HG02763 (cell line): ENCODE data around the gene HLA-DPA1.
A peak's percentile ranks its signal among the peaks of the same experiment; 100 is the strongest.
"Not testable (repeated sequence)": the region's sequence is repeated elsewhere in the genome, so short reads cannot be mapped to it uniquely, and the experiment has no call there.

Experiments
- ATAC-seq: cut with Tn5 transposase; IDR thresholded peaks from one replicate; pipeline ENCODE4 v1.9.1; 2021; ENCODE audit warnings: mild to moderate bottlenecking, moderate library complexity; ENCODE audit not compliant: unreplicated experiment

The HLA-DPA1 gene

DNA sequence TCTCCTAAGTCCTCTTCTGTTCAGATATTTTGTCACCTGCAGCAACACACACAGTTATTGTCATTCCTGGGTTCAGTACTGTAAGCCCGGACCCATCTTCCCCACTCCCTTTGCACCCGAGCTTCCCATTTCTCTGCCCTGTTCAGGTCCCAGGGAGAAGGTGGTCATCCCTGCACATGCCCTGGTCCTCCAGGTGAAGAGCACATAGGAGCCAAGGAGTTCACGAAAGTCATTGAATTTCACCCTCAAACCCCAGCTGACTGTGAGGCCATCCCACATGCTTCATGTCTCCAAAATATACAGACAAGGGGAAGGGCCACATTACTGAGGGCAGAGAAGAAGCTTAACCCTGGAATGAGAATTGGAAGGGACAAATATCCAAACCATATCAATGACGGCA is 8.1 kb downstream of the HLA-DPA1 start:
- ATAC-seq: no peak

DNA sequence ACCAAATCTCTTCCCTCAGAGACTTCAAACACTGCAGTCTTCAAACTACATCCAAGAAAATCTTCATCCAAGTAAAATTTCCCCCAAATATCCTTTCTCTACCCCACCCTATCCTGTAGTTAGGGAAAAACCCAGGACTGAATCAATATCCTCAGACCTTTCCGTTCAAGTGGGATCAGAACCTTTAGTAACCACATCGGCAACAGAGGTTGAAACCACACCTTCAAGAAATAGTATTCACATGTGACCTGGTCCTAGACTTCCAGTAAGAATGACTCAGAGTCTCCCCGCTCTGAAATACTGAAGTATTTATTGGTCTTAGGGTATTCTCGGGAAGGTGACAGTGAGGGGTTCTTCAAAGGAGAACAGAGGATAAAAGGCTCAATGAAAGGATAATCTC is 8.7 kb downstream of the HLA-DPA1 start:
- no peak for ATAC-seq

DNA sequence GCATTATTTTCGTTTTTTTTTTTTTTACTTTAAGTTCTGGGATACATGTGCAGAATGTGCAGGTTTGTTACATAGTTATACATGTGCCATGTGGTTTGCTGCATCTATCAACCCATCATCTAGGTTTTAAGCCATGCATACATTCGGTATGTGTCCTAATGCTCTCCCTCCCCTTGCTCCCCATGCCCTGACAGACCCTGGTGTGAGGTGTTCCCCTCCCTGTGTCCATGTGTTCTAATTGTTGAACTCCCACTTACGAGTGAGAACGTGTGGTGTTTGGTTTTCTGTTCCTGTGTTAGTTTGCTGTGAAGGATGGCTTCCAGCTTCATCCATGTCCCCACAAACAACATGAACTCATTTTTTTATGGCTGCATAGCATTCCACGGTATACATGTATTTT is 10.0 kb downstream of the HLA-DPA1 start:
- ATAC-seq: not testable (repeated sequence)

DNA sequence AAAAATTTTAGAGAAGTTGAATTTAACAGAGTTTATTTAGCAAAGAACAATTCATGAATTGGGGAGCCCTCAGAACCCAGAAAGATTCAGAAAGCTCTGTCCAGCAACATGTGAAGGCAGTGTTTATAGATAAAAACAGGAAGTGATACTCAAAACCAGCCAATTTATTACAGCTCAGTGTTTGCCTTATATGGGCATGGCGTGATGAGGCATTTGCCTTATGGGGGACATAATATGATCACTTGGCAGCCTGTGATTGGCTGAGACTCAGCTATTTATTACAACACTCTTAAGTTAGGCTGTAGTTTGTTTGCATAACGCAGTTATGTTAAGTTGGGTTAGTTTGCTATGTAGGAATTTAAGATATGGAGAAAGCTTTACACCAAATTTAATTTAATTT is 11.5 kb downstream of the HLA-DPA1 start:
- no peak for ATAC-seq

DNA sequence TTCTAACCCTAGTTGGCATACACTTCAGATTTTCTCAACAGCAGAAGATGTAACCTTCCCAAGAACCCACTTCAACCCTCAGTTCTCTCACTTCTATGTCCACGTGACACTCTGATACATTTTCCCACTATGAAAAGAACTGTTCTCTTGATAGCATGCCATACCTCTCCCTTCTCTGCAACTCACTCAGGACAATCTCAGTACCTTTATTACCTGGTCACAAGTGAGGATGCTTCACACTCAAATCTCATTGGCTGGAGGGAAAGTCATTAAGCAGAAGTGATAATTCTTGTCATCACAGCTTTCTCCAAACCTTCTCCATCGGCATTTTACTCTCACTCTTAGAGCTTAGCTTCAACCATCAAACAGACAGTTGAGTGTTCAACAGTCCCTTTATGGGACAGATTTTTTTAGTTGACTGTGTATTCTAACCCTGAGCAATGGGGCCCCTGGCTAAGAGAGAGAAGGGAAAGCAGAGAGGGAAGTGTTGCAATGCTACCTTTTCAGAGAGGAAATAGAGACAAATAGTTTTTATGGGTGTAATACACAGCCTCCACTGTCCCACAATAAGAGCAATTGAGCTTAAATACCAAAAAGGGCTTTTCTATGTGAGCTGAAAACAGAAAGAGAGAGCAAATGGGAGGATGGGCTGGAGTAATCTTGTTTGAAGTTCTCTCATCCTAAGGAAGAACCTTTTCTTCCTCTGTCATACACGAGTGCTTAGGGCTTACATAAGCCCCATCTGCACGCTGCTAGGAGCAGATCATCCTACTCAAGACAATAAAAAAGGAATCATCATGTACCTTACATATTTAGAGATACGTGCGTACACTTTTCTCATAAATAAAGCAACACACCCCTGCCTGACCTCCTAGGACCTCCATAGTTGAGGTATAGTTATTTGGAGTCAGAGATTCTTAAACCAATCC is 16.0 kb downstream of the HLA-DPA1 start:
- no peak for ATAC-seq

DNA sequence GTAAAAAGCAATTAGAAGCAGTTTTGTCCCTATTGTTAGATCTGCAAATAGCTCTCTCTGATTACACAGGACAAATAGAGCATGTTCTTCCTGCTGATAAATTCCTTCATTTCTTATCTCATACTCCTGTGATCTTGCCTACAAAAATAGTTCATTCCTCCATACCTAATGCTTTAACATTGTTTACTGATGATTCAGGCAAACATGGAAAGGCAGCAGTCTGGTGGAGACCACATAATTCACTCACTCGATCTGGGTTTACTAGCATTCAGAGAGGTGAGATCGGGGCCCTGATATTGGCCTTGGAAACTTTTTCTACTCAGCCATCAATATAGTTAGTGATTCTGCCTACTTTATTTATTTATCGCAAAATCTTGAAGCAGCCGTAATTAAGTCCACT is 20.2 kb downstream of the HLA-DPA1 start:
- no peak for ATAC-seq

DNA sequence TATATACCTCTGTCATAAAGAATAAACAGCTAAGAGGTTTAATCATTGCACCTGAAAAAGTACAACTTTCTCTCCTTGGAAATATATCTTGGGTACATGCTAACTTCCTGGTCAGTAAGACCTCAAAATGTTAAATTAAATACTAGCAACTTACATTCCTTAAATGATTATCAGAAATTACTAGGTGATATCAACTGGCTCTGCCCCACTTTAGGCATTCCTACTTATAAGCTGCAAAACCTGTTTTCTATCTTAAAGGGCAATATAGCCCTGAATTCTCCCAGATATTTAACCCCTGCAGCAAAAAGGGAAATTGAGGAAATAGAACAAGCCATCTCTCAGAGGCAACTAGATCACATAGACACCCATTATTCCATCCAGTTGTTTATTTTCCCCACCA is 20.8 kb downstream of the HLA-DPA1 start:
- ATAC-seq: no peak

GRCh38 chr6:33050014-33050810 is 23.2 kb downstream of the HLA-DPA1 start:
- no peak for ATAC-seq

- ATAC-seq: no peak
These were observed 24.0 kb downstream of the HLA-DPA1 start for GRCh38 chr6:33049323-33050013.

- no peak for ATAC-seq
These were observed 33.3 kb downstream of the HLA-DPA1 start for GRCh38 chr6:33040157-33040556.

GRCh38 chr6:33036535-33036934 is 36.9 kb downstream of the HLA-DPA1 start:
- no peak for ATAC-seq

DNA sequence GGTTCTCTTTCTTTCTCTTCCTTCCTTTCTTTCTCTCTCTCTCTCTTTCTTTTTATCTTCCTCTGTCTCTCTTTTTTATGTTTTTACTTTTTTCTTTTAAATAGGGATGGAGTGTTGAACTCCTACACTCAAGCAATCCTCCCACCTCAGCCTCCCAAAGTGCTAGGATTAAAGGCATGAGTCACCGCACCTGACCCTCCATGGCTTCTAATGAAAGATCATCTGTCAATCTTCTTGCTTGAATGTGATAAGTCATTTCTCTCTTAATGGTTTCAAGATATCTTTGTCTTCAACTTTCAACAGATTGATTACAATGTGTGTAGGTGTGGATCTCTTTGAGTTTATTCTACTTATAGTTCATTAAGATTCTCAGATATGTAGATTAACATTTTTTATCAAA is 38.9 kb downstream of the HLA-DPA1 start:
- ATAC-seq: no peak

DNA sequence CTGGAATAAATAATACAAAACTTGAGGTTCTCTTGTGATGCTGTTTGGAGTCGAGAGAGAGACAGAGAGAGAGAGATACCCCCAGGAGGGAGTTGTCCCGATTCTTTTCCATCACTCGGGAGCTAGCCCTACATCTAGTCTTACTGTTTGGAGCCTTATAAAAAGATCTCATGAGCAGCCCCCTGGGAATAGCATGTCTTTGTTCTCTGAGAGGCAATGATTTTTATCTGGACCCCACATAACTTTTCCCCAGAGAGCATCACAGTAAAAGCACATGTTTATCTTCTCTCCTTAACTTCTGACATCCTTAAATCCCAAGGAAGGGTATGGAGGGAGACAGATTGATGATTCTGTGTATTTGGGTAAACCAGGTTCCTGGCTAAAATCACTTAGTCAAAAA is 43.2 kb downstream of the HLA-DPA1 start:
- no peak for ATAC-seq

GRCh38 chr6:33029328-33030184 is 43.9 kb downstream of the HLA-DPA1 start:
- peak; percentile 63 for ATAC-seq

DNA sequence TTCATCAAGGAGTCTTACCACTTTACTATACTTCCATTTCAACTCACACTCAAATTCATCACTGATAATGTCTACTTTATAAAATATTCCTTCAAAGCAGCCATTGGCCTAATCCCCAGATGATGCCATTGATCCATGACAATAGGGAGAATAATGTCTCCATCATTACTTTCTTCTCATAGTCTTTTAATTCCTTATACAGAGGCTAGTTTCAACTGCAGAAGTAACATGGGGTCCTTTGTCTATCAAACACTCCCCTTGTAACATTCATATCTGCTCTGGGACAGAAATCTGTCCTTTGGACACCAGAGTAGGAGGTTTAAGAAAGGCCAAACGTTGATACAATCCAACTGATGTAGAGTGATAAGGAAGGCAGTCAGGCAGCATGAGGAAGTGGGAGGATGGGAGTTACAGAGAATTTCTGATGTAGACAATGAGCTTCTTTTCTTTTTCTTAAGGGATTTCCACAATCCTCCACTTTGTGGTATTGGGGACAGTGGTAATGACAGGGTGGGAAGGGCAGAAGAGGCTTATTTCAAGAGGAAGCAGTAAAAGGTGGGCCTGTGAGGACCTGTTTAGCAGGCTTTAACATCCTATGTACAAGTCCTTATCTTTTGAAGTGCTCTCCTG is 45.1 kb downstream of the HLA-DPA1 start:
- no peak for ATAC-seq

DNA sequence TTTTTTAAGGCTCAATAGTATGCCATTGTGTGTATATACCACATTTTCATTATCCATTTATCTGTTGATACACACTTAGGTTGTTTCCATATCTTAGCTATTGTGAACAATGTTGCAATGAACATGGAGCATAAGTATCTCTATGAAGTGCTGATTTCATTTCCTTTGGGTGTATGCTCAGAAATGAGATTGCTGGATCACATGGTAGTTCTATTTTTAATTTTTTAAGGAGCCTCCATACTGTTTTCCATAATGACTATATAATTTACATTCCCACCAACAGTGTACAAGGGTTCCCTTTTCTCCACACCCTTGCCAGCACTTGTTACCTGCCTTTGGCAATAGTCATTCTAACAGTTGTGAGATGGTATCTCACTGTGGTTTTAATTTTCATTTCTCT is 48.9 kb downstream of the HLA-DPA1 start:
- no peak for ATAC-seq

- no peak for ATAC-seq
These were observed 49.9 kb downstream of the HLA-DPA1 start for GRCh38 chr6:33023536-33023935.

- ATAC-seq: no peak
These were observed 51.5 kb downstream of the HLA-DPA1 start for GRCh38 chr6:33021917-33022316.

- no peak for ATAC-seq
These were observed 54.1 kb downstream of the HLA-DPA1 start for GRCh38 chr6:33019372-33019771.

- ATAC-seq: peak; percentile 56
These were observed 54.5 kb downstream of the HLA-DPA1 start for GRCh38 chr6:33018904-33019303.
